Fibroblast of villous mesenchyme (primary cell): Measurements from ENCODE around the gene ZNF530. TPM values are rescaled to one million over a fixed set of nuclear protein-coding genes. Genes with fewer than 3 reads are reported as not detected.

Source experiments
- DNase-seq: peaks from one replicate; pipeline ENCODE4 v3.0.0-alpha.2; 2010; ENCODE audit warnings: low read depth
- H3K4me3 ChIP-seq: 2 replicates; pipeline ENCODE4 v1.5.1; 2011; ENCODE audit warnings: low read depth, mild to moderate bottlenecking, low read length
- total RNA-seq: library from RNA; depleted of rRNA; stranded (reverse); fragments of >200 nt; gene quantifications from 2 replicates; pipeline ENCODE4 v1.2.3, GENCODE V29; 2012
- TF ChIP-seq, protein P1 (sequence below): IDR thresholded peaks from 2 replicates; pipeline ENCODE4 v1.5.1; 2012; ENCODE audit warnings: low read depth, mild to moderate bottlenecking, low read length; ENCODE audit not compliant: insufficient read depth

Gene ZNF530
- total RNA-seq, 1 donor = 3.9 TPM

DNA sequence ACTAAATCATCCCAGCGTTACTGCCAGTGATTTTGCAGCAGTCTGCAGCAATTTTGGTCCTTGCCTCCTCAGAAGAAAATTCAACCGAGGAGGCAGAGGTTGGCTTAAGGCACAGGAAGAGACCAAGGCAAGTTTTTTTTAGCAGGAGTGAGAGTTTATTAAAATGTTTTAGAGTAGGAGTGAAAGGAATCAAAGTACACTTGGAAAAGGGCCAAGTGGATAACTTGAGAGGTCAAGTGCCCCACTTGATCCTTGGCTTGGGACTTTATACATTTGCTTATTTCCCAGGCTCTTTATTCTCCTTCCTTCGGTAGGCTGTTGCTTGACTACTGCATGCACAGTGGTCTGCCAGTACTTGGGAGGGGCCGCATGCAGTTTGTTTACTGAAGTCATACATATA is 11.4 kb downstream of the ZNF530 start:
- TF ChIP-seq, protein P1, sequence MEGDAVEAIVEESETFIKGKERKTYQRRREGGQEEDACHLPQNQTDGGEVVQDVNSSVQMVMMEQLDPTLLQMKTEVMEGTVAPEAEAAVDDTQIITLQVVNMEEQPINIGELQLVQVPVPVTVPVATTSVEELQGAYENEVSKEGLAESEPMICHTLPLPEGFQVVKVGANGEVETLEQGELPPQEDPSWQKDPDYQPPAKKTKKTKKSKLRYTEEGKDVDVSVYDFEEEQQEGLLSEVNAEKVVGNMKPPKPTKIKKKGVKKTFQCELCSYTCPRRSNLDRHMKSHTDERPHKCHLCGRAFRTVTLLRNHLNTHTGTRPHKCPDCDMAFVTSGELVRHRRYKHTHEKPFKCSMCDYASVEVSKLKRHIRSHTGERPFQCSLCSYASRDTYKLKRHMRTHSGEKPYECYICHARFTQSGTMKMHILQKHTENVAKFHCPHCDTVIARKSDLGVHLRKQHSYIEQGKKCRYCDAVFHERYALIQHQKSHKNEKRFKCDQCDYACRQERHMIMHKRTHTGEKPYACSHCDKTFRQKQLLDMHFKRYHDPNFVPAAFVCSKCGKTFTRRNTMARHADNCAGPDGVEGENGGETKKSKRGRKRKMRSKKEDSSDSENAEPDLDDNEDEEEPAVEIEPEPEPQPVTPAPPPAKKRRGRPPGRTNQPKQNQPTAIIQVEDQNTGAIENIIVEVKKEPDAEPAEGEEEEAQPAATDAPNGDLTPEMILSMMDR = no peak
- H3K4me3 ChIP-seq = no peak overlapping the region
- DNase-seq = no peak

- peak; percentile 89 for DNase-seq
- TF ChIP-seq, protein P1 = peak; percentile 52
- H3K4me3 ChIP-seq = peak within 1 kb of the TSS; percentile 98
Observed at GRCh38 chr19:57613941-57614743, 14.5 kb downstream of the ZNF530 start, which contains the start of gene ZNF134. TSS of gene ZNF134 (plus strand) at chr19:57614242. CDS start at chr19:57619469, 5,227 bp downstream.

DNA sequence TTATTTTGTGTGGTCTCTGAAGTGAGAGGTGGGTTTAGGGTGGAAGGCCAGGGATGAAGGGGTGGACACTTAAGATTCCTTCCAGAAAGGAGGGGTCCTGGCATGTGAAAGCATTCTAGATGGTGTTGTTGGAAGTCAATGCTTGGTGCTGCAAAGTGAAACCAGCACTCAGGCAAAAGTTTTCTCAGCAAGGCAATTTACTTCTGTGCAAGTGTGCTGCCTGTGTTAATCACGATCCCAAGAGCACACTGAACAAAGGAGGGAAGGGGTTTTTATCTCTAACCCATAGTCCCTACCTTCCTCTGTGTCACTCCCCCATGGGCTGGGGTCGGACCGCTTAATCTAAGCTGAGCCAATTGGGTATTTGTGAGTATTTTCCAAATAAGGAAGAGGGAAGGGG is 15.7 kb downstream of the ZNF530 start:
- TF ChIP-seq, protein P1 = no peak

GRCh38 chr19:57620673-57621348 is 21.1 kb downstream of the ZNF530 start:
- TF ChIP-seq, protein P1 = no peak
- peak; percentile 10 for DNase-seq
- no peak overlapping the region for H3K4me3 ChIP-seq

More for the DNA sequence above, 15.7 kb downstream of the ZNF530 start:
- no peak for DNase-seq
- H3K4me3 ChIP-seq = peak overlapping the region; percentile 98

DNA sequence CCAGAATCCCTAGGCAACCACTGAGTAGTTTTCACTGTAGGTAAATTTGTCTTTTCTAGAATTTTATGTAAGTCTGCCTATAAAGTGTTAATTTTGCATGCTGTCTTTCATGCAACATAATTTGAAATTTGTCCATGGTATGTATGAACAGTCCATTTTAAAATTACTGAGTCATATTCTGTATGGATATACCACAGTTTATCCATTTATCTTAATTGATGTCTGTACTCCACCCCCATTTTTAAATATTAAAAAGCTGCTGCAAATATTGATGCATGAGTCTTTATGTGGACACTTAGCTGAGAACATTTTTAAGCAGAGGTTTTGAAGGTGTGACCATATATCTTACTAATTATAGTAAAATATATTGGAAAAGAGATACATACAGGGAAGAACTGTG is 23.4 kb downstream of the ZNF530 start:
- H3K4me3 ChIP-seq = no peak overlapping the region
- TF ChIP-seq, protein P1 = no peak
- no peak for DNase-seq

GRCh38 chr19:57632987-57633831 is 33.5 kb downstream of the ZNF530 start, which contains the start of gene ZNF211:
TSS of gene ZNF211 (plus strand) at chr19:57633168. CDS start at chr19:57633347, 179 bp downstream.
- TF ChIP-seq, protein P1 = no peak
- peak within 1 kb of the TSS; percentile 95 for H3K4me3 ChIP-seq
- peak; percentile 94 for DNase-seq
